HepG2 (cell line): ENCODE results near the gene CDK5RAP2. TPM values are rescaled to one million over a fixed set of nuclear protein-coding genes. Genes with fewer than 3 reads are reported as not detected.
A peak's percentile ranks its signal among the peaks of the same experiment; 100 is the strongest.

Experiments
- EP300 ChIP-seq, 3 experiments: sonication (generic) in 1 of 3; formaldehyde crosslinking in 1 of 3; IDR thresholded peaks; 2 replicates each; pipeline versions ENCODE4 v1.5.1 to v1.6.1; 2011 to 2020; ENCODE audit warnings: low read depth in 2 of 3, low read length in 2 of 3, borderline replicate concordance in 1 of 3, improper control_type of control experiment in 1 of 3, mild to moderate bottlenecking in 1 of 3, missing genetic modification reagents in 1 of 3, moderate library complexity in 1 of 3
- ERF ChIP-seq: IDR thresholded peaks from 2 replicates; pipeline ENCODE4 v1.6.1; 2018; ENCODE audit warnings: missing biosample characterization, missing genetic modification reagents
- FOXJ3 ChIP-seq: sonication (generic); formaldehyde crosslinking; IDR thresholded peaks from 2 replicates; pipeline ENCODE4 v1.4.0; 2020; ENCODE audit warnings: missing genetic modification reagents, mild to moderate bottlenecking, borderline replicate concordance
- KLF16 ChIP-seq, 2 experiments: sonication (generic) in 1 of 2; formaldehyde crosslinking in 1 of 2; IDR thresholded peaks; 2 replicates each; pipeline versions ENCODE4 v1.6.1 to v1.8.0; 2016 to 2023; ENCODE audit warnings: missing genetic modification reagents in 2 of 2, missing compliant biosample characterization in 1 of 2
- MEIS2 ChIP-seq: sonication (generic); formaldehyde crosslinking; IDR thresholded peaks from 2 replicates; pipeline ENCODE4 v1.9.0; 2021; ENCODE audit warnings: mild to moderate bottlenecking, missing genetic modification reagents
- MTA1 ChIP-seq: sonication (generic); formaldehyde crosslinking; IDR thresholded peaks from 2 replicates; pipeline ENCODE4 v1.4.0; 2020; ENCODE audit warnings: missing genetic modification reagents, mild to moderate bottlenecking, borderline replicate concordance
- NCOA5 ChIP-seq: sonication (generic); formaldehyde crosslinking; IDR thresholded peaks from 2 replicates; pipeline ENCODE4 v1.4.0; 2020; ENCODE audit warnings: missing genetic modification reagents
- NR2C2 ChIP-seq: sonication (generic); formaldehyde crosslinking; IDR thresholded peaks from 2 replicates; pipeline ENCODE4 v1.4.0; 2020; ENCODE audit warnings: missing genetic modification reagents, mild to moderate bottlenecking, moderate library complexity, borderline replicate concordance
- PCBP2 ChIP-seq: fragments of 200-400 bp; formaldehyde crosslinking; optimal IDR thresholded peaks from 2 replicates; pipeline ENCODE3; 2018; ENCODE audit warnings: low read length, low read depth; ENCODE audit not compliant: poor library complexity, severe bottlenecking
- RBAK ChIP-seq: sonication (generic); formaldehyde crosslinking; IDR thresholded peaks from 2 replicates; pipeline ENCODE4 v1.5.1; 2020; ENCODE audit warnings: mild to moderate bottlenecking, missing genetic modification reagents
- RXRA ChIP-seq: sonication (generic); formaldehyde crosslinking; IDR thresholded peaks from 2 replicates; pipeline ENCODE4 v1.5.1; 2020; ENCODE audit warnings: missing genetic modification reagents
- SRF ChIP-seq: IDR thresholded peaks from 2 replicates; pipeline ENCODE4 v1.6.1; 2011; ENCODE audit warnings: mild to moderate bottlenecking, low read depth, low read length, moderate library complexity
- SRSF1 ChIP-seq: fragments of 200-400 bp; formaldehyde crosslinking; optimal IDR thresholded peaks from 2 replicates; pipeline ENCODE3; 2017; ENCODE audit warnings: mild to moderate bottlenecking, low read depth, low read length, moderate library complexity
- ZMYM2 ChIP-seq: sonication (generic); formaldehyde crosslinking; IDR thresholded peaks from 2 replicates; pipeline ENCODE4 v1.8.0; 2022; ENCODE audit warnings: mild to moderate bottlenecking, missing genetic modification reagents
- ZNF160 ChIP-seq: sonication (generic); formaldehyde crosslinking; IDR thresholded peaks from 2 replicates; pipeline ENCODE4 v1.8.0; 2022; ENCODE audit warnings: mild to moderate bottlenecking, inconsistent platforms, missing genetic modification reagents
- ZNF3 ChIP-seq: IDR thresholded peaks from 2 replicates; pipeline ENCODE4 v1.7.0; 2017; ENCODE audit warnings: inconsistent platforms
- ZNF33A ChIP-seq: sonication (generic); formaldehyde crosslinking; IDR thresholded peaks from 2 replicates; pipeline ENCODE4 v1.5.1; 2020; ENCODE audit warnings: missing genetic modification reagents, mild to moderate bottlenecking, moderate library complexity, borderline replicate concordance
- ZNF432 ChIP-seq: sonication (generic); formaldehyde crosslinking; IDR thresholded peaks from 2 replicates; pipeline ENCODE4 v1.5.0; 2020; ENCODE audit warnings: missing genetic modification reagents, mild to moderate bottlenecking, borderline replicate concordance
- ZNF530 ChIP-seq: sonication (generic); formaldehyde crosslinking; IDR thresholded peaks from 2 replicates; pipeline ENCODE4 v1.5.0; 2020; ENCODE audit warnings: low read depth, mild to moderate bottlenecking, missing genetic modification reagents
- ZNF564 ChIP-seq: sonication (generic); formaldehyde crosslinking; IDR thresholded peaks from 2 replicates; pipeline ENCODE4 v1.8.1; 2023; ENCODE audit warnings: mild to moderate bottlenecking, missing genetic modification reagents
- ZNF780A ChIP-seq: sonication (generic); formaldehyde crosslinking; IDR thresholded peaks from 2 replicates; pipeline ENCODE4 v1.8.0; 2022; ENCODE audit warnings: mild to moderate bottlenecking, missing genetic modification reagents, moderate library complexity
- polyA plus RNA-seq, 8 experiments: library from polyadenylated mRNA; depleted of rRNA in 3 of 8; stranded (reverse) in 7 of 8; unstranded in 1 of 8; fragments of >200 nt; fragmentation: Illumina TruSeq in 4 of 8; extraction: Trizol in 4 of 8; gene quantifications; 2 replicates each; pipeline versions ENCODE4 v1.2.1 to v1.2.3, GENCODE V29; 2011 to 2016; ENCODE audit warnings: low read depth in 4 of 8, missing spikeins in 1 of 8, mixed read lengths in 1 of 8; ENCODE audit not compliant: insufficient read depth in 1 of 8
- total RNA-seq, 5 experiments: library from RNA; depleted of rRNA; stranded (reverse); fragments of >200 nt; fragmentation: Illumina TruSeq; extraction: Trizol; gene quantifications; 2 replicates each; pipeline ENCODE4 v1.2.3, GENCODE V29; 2016; ENCODE audit warnings: low read depth in 1 of 5
- TF ChIP-seq, protein P1 (sequence below): sonication (generic); formaldehyde crosslinking; IDR thresholded peaks from 2 replicates; pipeline ENCODE4 v1.5.1; 2020; ENCODE audit warnings: missing genetic modification reagents, mild to moderate bottlenecking, borderline replicate concordance
- TF ChIP-seq, protein P2 (sequence below): sonication (generic); formaldehyde crosslinking; conservative IDR thresholded peaks from 2 replicates; pipeline ENCODE4 v1.5.0; 2020; ENCODE audit warnings: missing genetic modification reagents
- TF ChIP-seq, protein P3 (sequence below): sonication (generic); formaldehyde crosslinking; IDR thresholded peaks from 2 replicates; pipeline ENCODE4 v1.5.1; 2020; ENCODE audit warnings: missing genetic modification reagents, mild to moderate bottlenecking, borderline replicate concordance

Gene CDK5RAP2
- total and polyA plus RNA-seq, 2 of the 13 experiments (the other 11 are each of a cell fraction or from before 2014, with no cell fraction given) = 31.8 to 42.2 TPM

DNA sequence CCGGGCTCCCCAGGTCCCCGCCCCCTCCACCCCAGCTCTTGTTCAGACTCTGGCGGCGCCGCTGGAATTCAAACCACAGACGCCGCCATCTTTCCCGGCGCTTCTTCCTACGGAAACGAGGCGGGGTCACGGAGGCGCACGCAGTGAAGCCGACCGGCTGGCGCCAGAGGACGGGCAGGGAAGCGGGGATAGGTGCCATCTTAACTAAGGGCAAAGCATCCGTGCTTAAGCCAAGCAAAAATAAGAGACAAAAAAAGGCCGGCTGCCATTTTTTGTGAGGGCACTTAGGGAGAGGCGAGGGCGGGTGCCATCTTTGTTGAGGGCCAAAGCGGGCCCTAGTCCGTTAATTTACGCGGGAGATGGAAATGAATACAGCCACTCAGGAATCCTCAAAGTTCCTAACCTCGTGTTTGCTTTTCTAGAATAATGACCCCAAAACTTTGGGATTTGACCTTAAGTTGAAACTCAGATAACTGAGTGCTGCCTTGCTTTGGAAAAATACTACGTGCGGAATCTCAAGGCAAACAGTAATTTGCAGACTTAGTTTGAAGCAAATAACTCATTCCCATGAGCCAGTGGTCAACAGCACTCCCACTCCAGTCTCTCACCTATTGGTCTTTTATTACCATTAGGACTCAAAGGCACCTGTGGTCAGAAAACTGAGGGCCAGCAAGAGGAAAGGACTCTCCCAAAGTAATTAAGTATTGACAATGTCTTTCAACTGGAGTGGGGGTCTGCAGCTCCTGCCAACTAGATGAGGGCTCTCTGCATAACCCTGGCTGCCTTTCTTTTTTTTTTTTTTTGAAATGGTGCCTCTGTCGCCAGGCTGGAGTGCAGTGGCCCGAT lies at the start of gene CDK5RAP2 (continued):
- TF ChIP-seq ZNF160 (CRISPR knock-in tag) (no peak), RBAK (no peak), MEIS2 (no peak), ERF (CRISPR knock-in tag) (0 out of 2 replicates have a peak, but pooled peaks have one; percentile 31), SRF (no peak), KLF16 (CRISPR knock-in tag; IDR thresholded peaks at IDR 0.05) (peak in 1 of 2 experiments; percentile 69; a peak in 2 of 4 replicates), ZNF3 (CRISPR knock-in tag) (no peak), PCBP2 (no peak), NR2C2 (CRISPR knock-in tag) (peak; percentile 97), ZNF432 (no peak), MTA1 (CRISPR knock-in tag) (no peak), EP300 (IDR thresholded peaks at IDR 0.05; ENCODE audit: low read depth in 2 of 2, low read length in 2 of 2) (0 out of 4 replicates have a peak, but pooled peaks of 1 of the 2 experiments have one; percentile 35), EP300 (CRISPR knock-in tag; IDR thresholded peaks at IDR 0.05; ENCODE audit: borderline replicate concordance) (no peak), RXRA (CRISPR knock-in tag) (0 out of 2 replicates have a peak, but pooled peaks have one; percentile 61), NCOA5 (no peak), ZNF33A (CRISPR knock-in tag) (no peak), ZNF780A (CRISPR knock-in tag) (no peak), ZNF564 (CRISPR knock-in tag) (peak; percentile 71; the same call in 1 of the 2 replicates), ZNF530 (CRISPR knock-in tag) (no peak), SRSF1 (peak; percentile 85), ZMYM2 (peak; percentile 67; the same call in 1 of the 2 replicates), FOXJ3 (no peak; the same call in 1 of the 2 replicates)
- TF ChIP-seq, protein P1, sequence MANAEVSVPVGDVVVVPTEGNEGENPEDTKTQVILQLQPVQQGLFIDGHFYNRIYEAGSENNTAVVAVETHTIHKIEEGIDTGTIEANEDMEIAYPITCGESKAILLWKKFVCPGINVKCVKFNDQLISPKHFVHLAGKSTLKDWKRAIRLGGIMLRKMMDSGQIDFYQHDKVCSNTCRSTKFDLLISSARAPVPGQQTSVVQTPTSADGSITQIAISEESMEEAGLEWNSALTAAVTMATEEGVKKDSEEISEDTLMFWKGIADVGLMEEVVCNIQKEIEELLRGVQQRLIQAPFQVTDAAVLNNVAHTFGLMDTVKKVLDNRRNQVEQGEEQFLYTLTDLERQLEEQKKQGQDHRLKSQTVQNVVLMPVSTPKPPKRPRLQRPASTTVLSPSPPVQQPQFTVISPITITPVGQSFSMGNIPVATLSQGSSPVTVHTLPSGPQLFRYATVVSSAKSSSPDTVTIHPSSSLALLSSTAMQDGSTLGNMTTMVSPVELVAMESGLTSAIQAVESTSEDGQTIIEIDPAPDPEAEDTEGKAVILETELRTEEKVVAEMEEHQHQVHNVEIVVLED (CRISPR knock-in tag) = peak; percentile 97
- TF ChIP-seq, protein P2, sequence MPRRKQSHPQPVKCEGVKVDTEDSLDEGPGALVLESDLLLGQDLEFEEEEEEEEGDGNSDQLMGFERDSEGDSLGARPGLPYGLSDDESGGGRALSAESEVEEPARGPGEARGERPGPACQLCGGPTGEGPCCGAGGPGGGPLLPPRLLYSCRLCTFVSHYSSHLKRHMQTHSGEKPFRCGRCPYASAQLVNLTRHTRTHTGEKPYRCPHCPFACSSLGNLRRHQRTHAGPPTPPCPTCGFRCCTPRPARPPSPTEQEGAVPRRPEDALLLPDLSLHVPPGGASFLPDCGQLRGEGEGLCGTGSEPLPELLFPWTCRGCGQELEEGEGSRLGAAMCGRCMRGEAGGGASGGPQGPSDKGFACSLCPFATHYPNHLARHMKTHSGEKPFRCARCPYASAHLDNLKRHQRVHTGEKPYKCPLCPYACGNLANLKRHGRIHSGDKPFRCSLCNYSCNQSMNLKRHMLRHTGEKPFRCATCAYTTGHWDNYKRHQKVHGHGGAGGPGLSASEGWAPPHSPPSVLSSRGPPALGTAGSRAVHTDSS (CRISPR knock-in tag) = no peak
- TF ChIP-seq, protein P3, sequence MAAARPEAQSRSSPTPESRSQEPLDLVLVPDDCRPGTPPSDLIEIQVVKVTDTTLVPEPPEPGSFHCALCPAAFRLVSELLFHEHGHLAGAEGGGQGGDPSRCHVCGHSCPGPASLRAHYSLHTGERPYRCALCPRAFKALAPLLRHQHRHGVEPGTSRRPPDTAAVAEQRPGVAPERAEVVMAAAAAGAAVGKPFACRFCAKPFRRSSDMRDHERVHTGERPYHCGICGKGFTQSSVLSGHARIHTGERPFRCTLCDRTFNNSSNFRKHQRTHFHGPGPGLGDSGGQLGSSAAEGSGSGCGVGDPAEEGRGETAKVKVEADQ (CRISPR knock-in tag) = no peak
